Lower lobe of right lung (tissue), 2 donors: ENCODE results near the gene MCOLN1. TPM values are rescaled to one million over a fixed set of nuclear protein-coding genes. Genes with fewer than 3 reads are reported as not detected.

ENCODE experiments used
- ATAC-seq, 2 donors: fragments of 200-7000 bp; cut with Tn5 transposase; one replicate each; pipeline ENCODE4 v1.9.1; 2020 to 2022; ENCODE audit warnings: mild to moderate bottlenecking in 2 of 2, moderate library complexity in 2 of 2
- DNase-seq: peaks from one replicate; pipeline ENCODE4 v3.0.0-alpha.2; 2020
- H3K27ac ChIP-seq: fragments of 200-600 bp; one replicate; pipeline ENCODE4 v1.8.0; 2022
- H3K27me3 ChIP-seq: fragments of 200-600 bp; one replicate; pipeline ENCODE4 v1.8.0; 2022; ENCODE audit warnings: low read depth
- H3K36me3 ChIP-seq: fragments of 200-600 bp; one replicate; pipeline ENCODE4 v1.8.0; 2022; ENCODE audit warnings: mild to moderate bottlenecking
- H3K4me1 ChIP-seq: fragments of 200-600 bp; one replicate; pipeline ENCODE4 v1.8.0; 2022
- H3K4me3 ChIP-seq: fragments of 200-600 bp; one replicate; pipeline ENCODE4 v1.8.0; 2022; ENCODE audit warnings: mild to moderate bottlenecking
- H3K9me3 ChIP-seq: fragments of 200-600 bp; one replicate; pipeline ENCODE4 v1.8.0; 2022
- CTCF ChIP-seq: fragments of 200-600 bp; IDR thresholded peaks from one replicate; pipeline ENCODE4 v1.8.0; 2022; ENCODE audit warnings: antibody characterized with exemption, mild to moderate bottlenecking
- intact Hi-C: fragments of 100-400 bp; cut with DNase I; formaldehyde crosslinking; loops from one replicate; pipeline ENCODE4 v1.11.0; 2022
- total RNA-seq: library from RNA; stranded (reverse); fragmentation: NEBNext Ultra II Directional; extraction: Animal tissue kit (Norgen Biotek cat#: 25700); gene quantifications from one replicate; pipeline ENCODE4 v1.2.1, GENCODE V29; 2021
- donor health status: DM: no; HTN: yes; CAD: no; lungs with severe emphysema.

MCOLN1 gene
- total RNA-seq, 1 donor from 2014 or later: 79.0 TPM

GRCh38 chr19:7554565-7554964 lies 32.1 kb downstream of the MCOLN1 start:
- Histone ChIP-seq H3K9me3 (no peaks in the 10 kb centered on the region), H3K27ac (no peak overlapping the region), H3K27me3 (no peaks in the 10 kb centered on the region), H3K36me3 (peaks cover 93% of the 10 kb centered on the region), H3K4me3 (no peak overlapping the region), H3K4me1 (no peaks in the 10 kb centered on the region)
- DNase-seq: peak; percentile 46
- intact Hi-C loops: no loop called here
- no peak for TF ChIP-seq CTCF
- ATAC-seq: no peak

GRCh38 chr19:7554990-7555864 lies 32.8 kb downstream of the MCOLN1 start:
- DNase-seq (peak; percentile 61), ATAC-seq (no peak)

DNA sequence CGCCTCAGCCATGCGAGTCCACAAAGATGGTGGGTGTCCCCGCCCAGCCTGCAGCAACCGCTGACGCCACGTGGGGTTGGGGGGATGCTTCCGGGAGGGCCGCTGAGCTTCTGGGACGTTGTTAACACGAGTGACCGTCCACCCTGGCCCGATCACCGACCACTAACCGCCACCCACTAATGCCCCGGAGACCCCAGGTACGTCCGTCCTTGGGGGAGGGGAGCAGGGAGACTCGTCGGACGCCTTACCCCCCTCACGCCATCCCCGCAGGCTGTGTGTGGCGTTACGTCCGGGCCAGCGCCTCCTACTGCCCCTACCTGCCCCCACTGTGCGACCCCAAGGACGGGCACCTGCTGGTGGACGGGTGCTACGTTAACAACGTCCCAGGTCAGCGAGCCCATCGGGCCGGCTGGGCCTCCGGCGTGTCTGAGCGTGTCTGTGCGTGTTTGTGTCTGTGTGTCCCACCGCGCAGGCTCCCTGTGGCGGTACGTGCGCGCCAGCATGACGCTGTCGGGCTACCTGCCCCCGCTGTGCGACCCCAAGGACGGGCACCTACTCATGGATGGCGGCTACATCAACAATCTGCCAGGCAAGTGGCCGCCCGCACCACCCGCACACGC lies 34.4 kb downstream of the MCOLN1 start:
- intact Hi-C loops: no loop called here
- no peak for DNase-seq
- no peaks in the 10 kb centered on the region for H3K4me1 ChIP-seq
- H3K9me3 ChIP-seq: no peaks in the 10 kb centered on the region
- H3K27ac ChIP-seq: no peak overlapping the region
- no peak overlapping the region for H3K4me3 ChIP-seq
- no peak for ATAC-seq
- no peaks in the 10 kb centered on the region for H3K27me3 ChIP-seq
- H3K36me3 ChIP-seq: peaks cover 95% of the 10 kb centered on the region
- TF ChIP-seq CTCF: no peak

More at GRCh38 chr19:7554990-7555864, 32.8 kb downstream of the MCOLN1 start:
- H3K9me3 ChIP-seq: no peaks in the 10 kb centered on the region
- H3K36me3 ChIP-seq: peaks cover 93% of the 10 kb centered on the region
- H3K4me1 ChIP-seq: no peaks in the 10 kb centered on the region
- H3K27ac ChIP-seq: no peak overlapping the region
- no peak overlapping the region for H3K4me3 ChIP-seq
- no peaks in the 10 kb centered on the region for H3K27me3 ChIP-seq
- no peak for TF ChIP-seq CTCF
- intact Hi-C loops: no loop called here

DNA sequence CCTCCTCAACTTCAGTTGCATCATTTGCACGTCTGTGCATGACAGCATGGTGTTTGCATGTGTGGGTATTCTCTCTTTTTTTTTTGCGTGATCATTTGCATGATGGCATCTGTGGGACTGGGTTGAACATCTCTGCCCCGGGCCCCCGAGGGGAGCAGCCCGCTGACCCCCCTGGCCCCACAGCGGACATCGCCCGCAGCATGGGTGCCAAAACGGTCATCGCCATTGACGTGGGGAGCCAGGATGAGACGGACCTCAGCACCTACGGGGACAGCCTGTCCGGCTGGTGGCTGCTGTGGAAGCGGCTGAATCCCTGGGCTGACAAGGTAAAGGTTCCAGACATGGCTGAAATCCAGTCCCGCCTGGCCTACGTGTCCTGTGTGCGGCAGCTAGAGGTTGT lies 36.2 kb downstream of the MCOLN1 start:
- H3K36me3 ChIP-seq: peaks cover 82% of the 10 kb centered on the region
- TF ChIP-seq CTCF: no peak
- no peaks in the 10 kb centered on the region for H3K4me1 ChIP-seq
- H3K27me3 ChIP-seq: no peaks in the 10 kb centered on the region
- no peak for DNase-seq
- no peak overlapping the region for H3K27ac ChIP-seq
- ATAC-seq: no peak
- H3K9me3 ChIP-seq: no peaks in the 10 kb centered on the region
- intact Hi-C loops: no loop called here
- no peak overlapping the region for H3K4me3 ChIP-seq

DNA sequence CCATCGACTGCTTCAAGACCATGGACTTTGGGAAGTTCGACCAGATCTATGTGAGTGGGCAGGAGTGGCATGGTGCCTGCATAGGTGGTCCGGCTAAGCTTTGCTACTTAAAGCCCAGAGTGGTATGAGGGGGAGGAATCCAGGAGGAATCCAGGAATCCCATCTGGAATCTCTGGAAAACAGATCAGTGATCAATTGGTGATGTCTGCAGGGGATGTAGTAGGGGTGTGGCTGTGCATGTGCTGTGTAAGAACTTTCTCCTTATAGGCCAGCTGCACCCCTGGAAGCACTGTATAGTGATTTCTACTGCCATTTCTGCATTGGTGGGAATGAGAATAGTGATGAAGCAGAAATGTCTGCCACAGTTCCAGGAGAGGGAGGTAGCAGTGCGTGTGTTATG lies 36.7 kb downstream of the MCOLN1 start:
- Histone ChIP-seq H3K27me3 (no peaks in the 10 kb centered on the region), H3K4me3 (no peak overlapping the region), H3K36me3 (peaks cover 77% of the 10 kb centered on the region), H3K9me3 (no peaks in the 10 kb centered on the region), H3K4me1 (no peaks in the 10 kb centered on the region), H3K27ac (no peak overlapping the region)
- TF ChIP-seq CTCF: no peak
- intact Hi-C loops: no loop called here
- ATAC-seq: no peak
- no peak for DNase-seq
